GM12878 (cell line): ENCODE measurements around the gene ANKRD36C.

Source experiments
- EP300 ChIP-seq, 2 experiments: fragments of 150-350 bp in 1 of 2; IDR thresholded peaks; 2 replicates each; pipeline ENCODE4 v1.6.1; 2011 to 2012; ENCODE audit warnings: low read depth in 2 of 2, low read length in 2 of 2, borderline replicate concordance in 1 of 2, improper control_type of control experiment in 1 of 2, inconsistent platforms in 1 of 2; ENCODE audit not compliant: control insufficient read depth in 1 of 2
- GABPA ChIP-seq: IDR thresholded peaks from 2 replicates; pipeline ENCODE4 v1.6.1; 2014; ENCODE audit warnings: antibody characterized with exemption, low read depth, mild to moderate bottlenecking, inconsistent platforms
- HDAC6 ChIP-seq: fragments of 200-600 bp; sonication (generic); IDR thresholded peaks from one replicate; pipeline ENCODE4 v1.8.0; 2017; ENCODE audit warnings: antibody characterized with exemption; ENCODE audit not compliant: unreplicated experiment
- POLR2A ChIP-seq: IDR thresholded peaks from 2 replicates; pipeline ENCODE4 v1.6.1; 2011; ENCODE audit warnings: low read depth, mild to moderate bottlenecking, low read length
- TF ChIP-seq, protein P1 (sequence below): IDR thresholded peaks from 2 replicates; pipeline ENCODE4 v1.6.1; 2011; ENCODE audit warnings: low read depth, mild to moderate bottlenecking, low read length, moderate library complexity, borderline replicate concordance; ENCODE audit errors: extremely low read depth

GRCh38 chr2:95836151-95836550, 155.5 kb downstream of the ANKRD36C start:
- no peak for TF ChIP-seq EP300 (IDR thresholded peaks at IDR 0.05; ENCODE audit: borderline replicate concordance in 1 of 2, control insufficient read depth in 1 of 2, low read depth in 2 of 2, low read length in 2 of 2)
- no peak for TF ChIP-seq POLR2A
- TF ChIP-seq, protein P1, sequence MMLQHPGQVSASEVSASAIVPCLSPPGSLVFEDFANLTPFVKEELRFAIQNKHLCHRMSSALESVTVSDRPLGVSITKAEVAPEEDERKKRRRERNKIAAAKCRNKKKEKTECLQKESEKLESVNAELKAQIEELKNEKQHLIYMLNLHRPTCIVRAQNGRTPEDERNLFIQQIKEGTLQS, result no peak
- TF ChIP-seq HDAC6, result no peak
- no peak for TF ChIP-seq GABPA
